Measurements from ENCODE around the gene OLA1. TPM values are rescaled to one million over a fixed set of nuclear protein-coding genes. Genes with fewer than 3 reads are reported as not detected.

Gene OLA1
- total RNA-seq, 1 donor from 2014 or later: 79.4 TPM

- no peak for TF ChIP-seq CTCF (IDR thresholded peaks at IDR 0.05)
- no peak for DNase-seq (ENCODE audit: extremely low spot score, unreplicated experiment)
- no peak overlapping the region for H3K27ac Mint-ChIP-seq (ENCODE audit: unreplicated experiment)
- H3K27me3 Mint-ChIP-seq (ENCODE audit: unreplicated experiment): no peaks in the 10 kb centered on the region
- H3K4me3 Mint-ChIP-seq (ENCODE audit: unreplicated experiment): no peak overlapping the region
- peaks cover 6% of the 10 kb centered on the region for H3K36me3 Mint-ChIP-seq (ENCODE audit: unreplicated experiment)
- H3K9me3 Mint-ChIP-seq (ENCODE audit: unreplicated experiment): peaks cover 5% of the 10 kb centered on the region
- H3K4me1 Mint-ChIP-seq (ENCODE audit: unreplicated experiment): peaks cover 29% of the 10 kb centered on the region
Observed at GRCh38 chr2:174122185-174122584, 126.1 kb downstream of the OLA1 start.

DNA sequence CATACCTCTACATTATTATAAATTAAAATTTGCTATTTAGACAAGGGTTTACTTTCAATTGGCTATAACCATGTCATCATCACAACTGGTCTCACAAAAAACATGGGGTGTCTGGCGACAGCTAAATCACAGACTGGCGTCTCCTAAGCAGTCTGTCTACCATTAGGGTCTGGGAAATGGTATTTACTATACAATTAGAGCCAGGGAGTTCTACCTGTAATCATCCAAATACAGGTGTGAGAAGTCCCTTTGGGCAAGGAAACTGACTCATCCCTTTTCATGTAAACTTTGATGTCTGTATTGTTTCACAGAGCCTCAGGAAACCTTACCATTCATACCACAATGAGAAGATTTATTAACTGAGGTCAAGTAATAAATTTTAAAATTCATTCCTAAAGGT, 126.7 kb downstream of the OLA1 start:
- TF ChIP-seq CTCF (IDR thresholded peaks at IDR 0.05): no peak
- no peak for DNase-seq (ENCODE audit: extremely low spot score, unreplicated experiment)
- Mint-ChIP-seq H3K27ac (ENCODE audit: unreplicated experiment) (no peak overlapping the region), H3K4me3 (ENCODE audit: unreplicated experiment) (no peak overlapping the region), H3K4me1 (ENCODE audit: unreplicated experiment) (peaks cover 29% of the 10 kb centered on the region), H3K9me3 (ENCODE audit: unreplicated experiment) (peaks cover 5% of the 10 kb centered on the region), H3K27me3 (ENCODE audit: unreplicated experiment) (no peaks in the 10 kb centered on the region), H3K36me3 (ENCODE audit: unreplicated experiment) (peaks cover 6% of the 10 kb centered on the region)

DNA sequence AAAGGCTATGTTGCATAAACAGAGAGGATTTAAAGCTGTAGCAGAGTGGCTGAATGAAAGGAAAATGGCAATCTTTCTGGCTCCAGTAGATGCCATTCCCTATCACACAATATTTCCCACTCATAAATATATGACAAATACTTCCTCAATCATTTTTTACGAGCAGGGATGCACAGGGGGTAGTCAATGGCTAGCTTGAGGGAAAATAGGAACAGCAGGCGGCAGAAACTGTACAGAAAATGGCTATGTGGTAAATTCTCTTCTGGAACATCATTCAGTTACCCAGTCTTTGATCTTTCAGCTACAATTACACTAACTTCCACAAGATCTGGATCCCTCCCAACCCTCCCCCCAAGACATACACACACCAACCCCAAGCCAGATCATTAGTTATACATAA, 127.2 kb downstream of the OLA1 start:
- DNase-seq (ENCODE audit: extremely low spot score, unreplicated experiment): no peak
- Mint-ChIP-seq H3K36me3 (ENCODE audit: unreplicated experiment) (peaks cover 6% of the 10 kb centered on the region), H3K4me3 (ENCODE audit: unreplicated experiment) (no peak overlapping the region), H3K4me1 (ENCODE audit: unreplicated experiment) (peaks cover 29% of the 10 kb centered on the region), H3K27ac (ENCODE audit: unreplicated experiment) (no peak overlapping the region), H3K27me3 (ENCODE audit: unreplicated experiment) (no peaks in the 10 kb centered on the region), H3K9me3 (ENCODE audit: unreplicated experiment) (peaks cover 5% of the 10 kb centered on the region)
- no peak for TF ChIP-seq CTCF (IDR thresholded peaks at IDR 0.05)

DNA sequence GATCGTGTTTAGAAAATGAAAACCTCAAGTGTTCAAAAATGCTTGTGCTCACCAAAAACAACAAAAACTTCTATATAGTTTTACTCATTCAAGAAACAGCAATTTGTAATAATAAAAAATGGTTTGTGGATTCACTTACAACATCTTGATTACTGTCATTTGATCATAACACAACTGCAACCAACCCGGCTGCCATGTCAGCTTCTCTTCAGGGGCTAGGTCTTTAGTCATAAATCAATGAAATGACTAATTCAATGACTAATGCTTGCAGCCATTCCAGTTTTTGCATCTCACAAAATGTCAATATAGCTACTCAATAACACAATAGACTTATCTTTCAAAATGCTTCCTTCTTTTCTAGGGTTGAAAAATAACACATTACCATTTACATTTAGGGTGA, 128.0 kb downstream of the OLA1 start:
- Mint-ChIP-seq H3K4me1 (ENCODE audit: unreplicated experiment) (peaks cover 29% of the 10 kb centered on the region), H3K27me3 (ENCODE audit: unreplicated experiment) (no peaks in the 10 kb centered on the region), H3K4me3 (ENCODE audit: unreplicated experiment) (no peak overlapping the region), H3K9me3 (ENCODE audit: unreplicated experiment) (peaks cover 5% of the 10 kb centered on the region), H3K27ac (ENCODE audit: unreplicated experiment) (no peak overlapping the region), H3K36me3 (ENCODE audit: unreplicated experiment) (peaks cover 6% of the 10 kb centered on the region)
- no peak for TF ChIP-seq CTCF (IDR thresholded peaks at IDR 0.05)
- DNase-seq (ENCODE audit: extremely low spot score, unreplicated experiment): no peak

DNA sequence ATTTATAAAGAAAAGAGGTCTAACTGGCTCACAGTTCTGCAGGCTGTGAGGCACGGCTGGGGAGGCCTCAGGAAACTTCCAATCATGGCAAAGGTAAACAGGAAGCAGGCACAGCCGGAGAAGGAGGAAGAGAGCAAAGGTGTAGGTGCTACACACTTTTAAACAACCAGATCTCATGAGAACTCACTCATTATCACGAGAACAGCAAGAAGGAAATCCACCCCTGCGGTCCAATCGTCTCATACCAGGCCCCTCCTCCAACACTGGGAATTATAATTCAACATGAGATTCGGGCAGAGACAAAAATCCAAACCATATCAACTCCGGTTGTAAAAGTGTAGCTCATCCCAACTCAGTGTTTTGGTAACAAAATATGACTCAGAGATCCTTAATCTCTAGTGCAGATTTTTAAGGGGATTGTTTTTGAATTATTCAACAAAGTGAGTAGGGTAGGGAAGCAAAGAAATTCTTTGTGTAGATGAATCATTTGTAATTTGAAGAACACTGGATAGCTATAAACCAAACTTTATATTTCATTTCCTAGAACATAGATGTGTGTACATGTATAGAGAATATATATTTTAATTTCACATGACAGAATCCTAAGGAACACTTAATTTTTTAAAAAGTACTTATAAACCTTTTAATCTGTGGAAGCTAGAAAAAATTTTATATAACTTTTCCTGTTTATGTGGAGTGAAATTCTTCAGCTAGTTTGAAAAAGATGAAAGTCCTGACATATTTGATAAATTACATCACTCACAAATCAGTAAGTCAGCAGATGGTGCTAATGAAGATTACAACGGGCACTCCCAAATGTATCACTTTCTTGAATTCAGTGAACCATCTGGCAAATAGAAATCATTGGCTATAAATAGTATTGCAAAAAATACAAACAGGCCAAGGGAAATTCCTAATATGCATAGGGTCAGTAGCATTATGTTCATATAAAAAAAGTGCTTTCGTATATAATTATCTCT, 130.1 kb downstream of the OLA1 start:
- Mint-ChIP-seq H3K27me3 (ENCODE audit: unreplicated experiment) (no peaks in the 10 kb centered on the region), H3K9me3 (ENCODE audit: unreplicated experiment) (peaks cover 5% of the 10 kb centered on the region), H3K27ac (ENCODE audit: unreplicated experiment) (peak overlapping the region; percentile 88), H3K36me3 (ENCODE audit: unreplicated experiment) (peaks cover 5% of the 10 kb centered on the region), H3K4me1 (ENCODE audit: unreplicated experiment) (peaks cover 28% of the 10 kb centered on the region), H3K4me3 (ENCODE audit: unreplicated experiment) (peak overlapping the region; percentile 36)
- no peak for TF ChIP-seq CTCF (IDR thresholded peaks at IDR 0.05)
- no peak for DNase-seq (ENCODE audit: extremely low spot score, unreplicated experiment)

Data from osteocyte (in vitro differentiated cells).